ENCODE results near the gene SLC44A2.
A peak's percentile ranks its signal among the peaks of the same experiment; 100 is the strongest.

Gene SLC44A2

GRCh38 chr19:10686661-10687517, 61.5 kb downstream of the SLC44A2 start:
- H3K9ac ChIP-seq (ENCODE audit: low read length), result no peak overlapping the region
- H3K36me3 ChIP-seq (ENCODE audit: control insufficient read depth, insufficient read depth, low read length, severe bottlenecking), result peaks cover 94% of the 10 kb centered on the region
- H3K9me3 ChIP-seq (ENCODE audit: control insufficient read depth, low read length), result no peaks in the 10 kb centered on the region
- no peak for DNase-seq (ENCODE audit: low read depth)
- no peak overlapping the region for H3K4me3 ChIP-seq (ENCODE audit: low read length)
- H3K4me1 ChIP-seq (ENCODE audit: control insufficient read depth, insufficient read depth, low read length), result peaks cover 16% of the 10 kb centered on the region
- no peaks in the 10 kb centered on the region for H3K27me3 ChIP-seq (replicated peaks; ENCODE audit: control insufficient read depth, insufficient read depth, low read length)

- Histone ChIP-seq H3K27me3 (replicated peaks; ENCODE audit: control insufficient read depth, insufficient read depth, low read length) (no peaks in the 10 kb centered on the region), H3K4me3 (ENCODE audit: low read length) (no peak overlapping the region), H3K9me3 (ENCODE audit: control insufficient read depth, low read length) (no peaks in the 10 kb centered on the region), H3K4me1 (ENCODE audit: control insufficient read depth, insufficient read depth, low read length) (peaks cover 16% of the 10 kb centered on the region), H3K36me3 (ENCODE audit: control insufficient read depth, insufficient read depth, low read length, severe bottlenecking) (peaks cover 93% of the 10 kb centered on the region), H3K9ac (ENCODE audit: low read length) (no peak overlapping the region)
- DNase-seq (ENCODE audit: low read depth), result no peak
Measured at GRCh38 chr19:10687518-10688288, 62.4 kb downstream of the SLC44A2 start.

- Histone ChIP-seq H3K4me1 (ENCODE audit: control insufficient read depth, insufficient read depth, low read length) (peaks cover 16% of the 10 kb centered on the region), H3K9ac (ENCODE audit: low read length) (no peak overlapping the region), H3K36me3 (ENCODE audit: control insufficient read depth, insufficient read depth, low read length, severe bottlenecking) (peaks cover 83% of the 10 kb centered on the region), H3K4me3 (ENCODE audit: low read length) (no peak overlapping the region), H3K9me3 (ENCODE audit: control insufficient read depth, low read length) (no peaks in the 10 kb centered on the region), H3K27me3 (replicated peaks; ENCODE audit: control insufficient read depth, insufficient read depth, low read length) (no peaks in the 10 kb centered on the region)
- no peak for DNase-seq (ENCODE audit: low read depth)
Measured at GRCh38 chr19:10688545-10689280, 63.4 kb downstream of the SLC44A2 start.

GRCh38 chr19:10690341-10690781, 65.0 kb downstream of the SLC44A2 start:
- Histone ChIP-seq H3K27me3 (replicated peaks; ENCODE audit: control insufficient read depth, insufficient read depth, low read length) (no peaks in the 10 kb centered on the region), H3K4me3 (ENCODE audit: low read length) (no peak overlapping the region), H3K9me3 (ENCODE audit: control insufficient read depth, low read length) (no peaks in the 10 kb centered on the region), H3K9ac (ENCODE audit: low read length) (no peak overlapping the region), H3K36me3 (ENCODE audit: control insufficient read depth, insufficient read depth, low read length, severe bottlenecking) (peaks cover 66% of the 10 kb centered on the region), H3K4me1 (ENCODE audit: control insufficient read depth, insufficient read depth, low read length) (peaks cover 20% of the 10 kb centered on the region)
- DNase-seq (ENCODE audit: low read depth), result peak; percentile 62

- Histone ChIP-seq H3K36me3 (ENCODE audit: control insufficient read depth, insufficient read depth, low read length, severe bottlenecking) (peaks cover 59% of the 10 kb centered on the region), H3K4me1 (ENCODE audit: control insufficient read depth, insufficient read depth, low read length) (peaks cover 21% of the 10 kb centered on the region), H3K9ac (ENCODE audit: low read length) (no peak overlapping the region), H3K4me3 (ENCODE audit: low read length) (no peak overlapping the region), H3K9me3 (ENCODE audit: control insufficient read depth, low read length) (no peaks in the 10 kb centered on the region), H3K27me3 (replicated peaks; ENCODE audit: control insufficient read depth, insufficient read depth, low read length) (no peaks in the 10 kb centered on the region)
- no peak for DNase-seq (ENCODE audit: low read depth)
Measured at GRCh38 chr19:10691178-10691881, 66.0 kb downstream of the SLC44A2 start.

GRCh38 chr19:10691883-10692282, 66.5 kb downstream of the SLC44A2 start:
- DNase-seq (ENCODE audit: low read depth), result no peak
- H3K9ac ChIP-seq (ENCODE audit: low read length), result no peak overlapping the region
- no peak overlapping the region for H3K4me3 ChIP-seq (ENCODE audit: low read length)
- H3K36me3 ChIP-seq (ENCODE audit: control insufficient read depth, insufficient read depth, low read length, severe bottlenecking), result peaks cover 54% of the 10 kb centered on the region
- H3K27me3 ChIP-seq (replicated peaks; ENCODE audit: control insufficient read depth, insufficient read depth, low read length), result no peaks in the 10 kb centered on the region
- H3K4me1 ChIP-seq (ENCODE audit: control insufficient read depth, insufficient read depth, low read length), result peaks cover 16% of the 10 kb centered on the region
- H3K9me3 ChIP-seq (ENCODE audit: control insufficient read depth, low read length), result no peaks in the 10 kb centered on the region

GRCh38 chr19:10692673-10693264, 67.4 kb downstream of the SLC44A2 start:
- DNase-seq (ENCODE audit: low read depth), result no peak
- Histone ChIP-seq H3K9ac (ENCODE audit: low read length) (no peak overlapping the region), H3K27me3 (replicated peaks; ENCODE audit: control insufficient read depth, insufficient read depth, low read length) (no peaks in the 10 kb centered on the region), H3K36me3 (ENCODE audit: control insufficient read depth, insufficient read depth, low read length, severe bottlenecking) (peaks cover 48% of the 10 kb centered on the region), H3K4me3 (ENCODE audit: low read length) (no peak overlapping the region), H3K9me3 (ENCODE audit: control insufficient read depth, low read length) (no peaks in the 10 kb centered on the region), H3K4me1 (ENCODE audit: control insufficient read depth, insufficient read depth, low read length) (peaks cover 16% of the 10 kb centered on the region)

Measured in adipocyte (in vitro differentiated cells).